ENCODE measurements around the gene ABCB9. TPM values are rescaled to one million over a fixed set of nuclear protein-coding genes. Genes with fewer than 3 reads are reported as not detected.

ABCB9 gene
- total and polyA plus RNA-seq, 2 experiments from 2014 or later, result 1.2 to 7.0 TPM

GRCh38 chr12:122889761-122890520, 76.3 kb downstream of the ABCB9 start:
- Histone ChIP-seq H2AFZ (no peak overlapping the region), H3K27ac (ENCODE audit: low read depth) (no peak overlapping the region), H3F3A (replicated peaks; ENCODE audit: low read depth) (peaks cover 15% of the 10 kb centered on the region), H3K4me1 (ENCODE audit: insufficient read depth) (peaks cover 41% of the 10 kb centered on the region), H3K79me2 (replicated peaks; ENCODE audit: insufficient read depth) (peaks cover 71% of the 10 kb centered on the region), H3K9me2 (ENCODE audit: insufficient read depth) (no peaks in the 10 kb centered on the region), H3K36me3 (ENCODE audit: insufficient read depth) (no peaks in the 10 kb centered on the region), H4K20me1 (replicated peaks; ENCODE audit: insufficient read depth) (peaks cover 15% of the 10 kb centered on the region), H3K4me3 (no peak overlapping the region), H3K4me2 (peak overlapping the region; percentile 54; the same call in 1 of the 2 replicates), H3K27me3 (ENCODE audit: insufficient read depth) (peaks cover 14% of the 10 kb centered on the region)
- no peaks in the 10 kb centered on the region for H3K9me3 Mint-ChIP-seq
- peaks cover 25% of the 10 kb centered on the region for H3K27me3 Mint-ChIP-seq (ENCODE audit: insufficient read depth, low read depth, poor library complexity)
- H3K27ac Mint-ChIP-seq, result no peak overlapping the region; the same call in 1 of the 2 replicates
- ATAC-seq (no peak), DNase-seq (ENCODE audit: low spot score) (no peak)
- no peak overlapping the region; the same call in 2 of the 3 replicates for H3K4me3 Mint-ChIP-seq
- no peaks in the 10 kb centered on the region for H3K36me3 Mint-ChIP-seq (ENCODE audit: low read depth)
- no peak for TF ChIP-seq CREB1 (CRISPR knock-in tag; IDR thresholded peaks at IDR 0.05; ENCODE audit: low read depth)
- TF ChIP-seq, protein P1, sequence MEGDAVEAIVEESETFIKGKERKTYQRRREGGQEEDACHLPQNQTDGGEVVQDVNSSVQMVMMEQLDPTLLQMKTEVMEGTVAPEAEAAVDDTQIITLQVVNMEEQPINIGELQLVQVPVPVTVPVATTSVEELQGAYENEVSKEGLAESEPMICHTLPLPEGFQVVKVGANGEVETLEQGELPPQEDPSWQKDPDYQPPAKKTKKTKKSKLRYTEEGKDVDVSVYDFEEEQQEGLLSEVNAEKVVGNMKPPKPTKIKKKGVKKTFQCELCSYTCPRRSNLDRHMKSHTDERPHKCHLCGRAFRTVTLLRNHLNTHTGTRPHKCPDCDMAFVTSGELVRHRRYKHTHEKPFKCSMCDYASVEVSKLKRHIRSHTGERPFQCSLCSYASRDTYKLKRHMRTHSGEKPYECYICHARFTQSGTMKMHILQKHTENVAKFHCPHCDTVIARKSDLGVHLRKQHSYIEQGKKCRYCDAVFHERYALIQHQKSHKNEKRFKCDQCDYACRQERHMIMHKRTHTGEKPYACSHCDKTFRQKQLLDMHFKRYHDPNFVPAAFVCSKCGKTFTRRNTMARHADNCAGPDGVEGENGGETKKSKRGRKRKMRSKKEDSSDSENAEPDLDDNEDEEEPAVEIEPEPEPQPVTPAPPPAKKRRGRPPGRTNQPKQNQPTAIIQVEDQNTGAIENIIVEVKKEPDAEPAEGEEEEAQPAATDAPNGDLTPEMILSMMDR (conservative IDR thresholded peaks at IDR 0.05; ENCODE audit: low read depth in 2 of 2), result 0 out of 4 replicates have a peak, but pooled peaks have one; percentile 12 to 17
- H3K4me1 Mint-ChIP-seq, result peaks cover 60% of the 10 kb centered on the region

DNA sequence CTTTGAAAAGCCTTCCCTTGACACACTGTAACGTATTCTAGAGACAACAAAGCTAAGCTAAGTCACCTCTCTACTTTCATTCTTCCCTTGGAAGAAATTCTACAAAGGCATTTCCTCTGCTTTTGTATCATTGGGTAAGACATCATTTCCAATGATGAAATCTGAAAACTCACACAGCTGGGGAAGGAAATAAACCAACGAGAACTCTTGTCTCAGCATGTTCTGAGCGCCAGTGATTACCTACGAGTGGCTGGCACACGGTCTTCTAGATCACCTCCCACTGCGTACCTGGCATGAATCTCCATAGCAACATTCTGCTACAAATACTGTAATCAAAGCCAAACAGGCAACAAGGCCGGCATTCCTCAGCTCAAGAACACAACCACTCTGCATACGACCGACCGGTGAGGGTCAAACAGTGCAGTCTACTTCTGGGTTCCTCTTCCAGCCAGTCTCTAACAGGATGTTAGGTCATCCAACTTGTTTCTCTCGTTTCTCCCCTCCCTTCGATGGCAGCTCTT, 78.0 kb downstream of the ABCB9 start:
- H3K36me3 ChIP-seq (ENCODE audit: insufficient read depth), result no peaks in the 10 kb centered on the region
- peaks cover 23% of the 10 kb centered on the region for H4K20me1 ChIP-seq (replicated peaks; ENCODE audit: insufficient read depth)
- no peaks in the 10 kb centered on the region for H3K36me3 Mint-ChIP-seq (ENCODE audit: low read depth)
- no peak overlapping the region for H3K27ac Mint-ChIP-seq
- H3K4me1 ChIP-seq (ENCODE audit: insufficient read depth), result peaks cover 29% of the 10 kb centered on the region
- ATAC-seq (peak; percentile 60), DNase-seq (ENCODE audit: low spot score) (peak; percentile 89)
- no peaks in the 10 kb centered on the region for H3K9me2 ChIP-seq (ENCODE audit: insufficient read depth)
- peaks cover 71% of the 10 kb centered on the region for H3K79me2 ChIP-seq (replicated peaks; ENCODE audit: insufficient read depth)
- H3K4me3 Mint-ChIP-seq, result no peak overlapping the region; the same call in 2 of the 3 replicates
- no peak overlapping the region for H2AFZ ChIP-seq
- H3K4me1 Mint-ChIP-seq, result peaks cover 49% of the 10 kb centered on the region
- no peaks in the 10 kb centered on the region for H3K27me3 ChIP-seq (ENCODE audit: insufficient read depth)
- H3K4me2 ChIP-seq, result peak overlapping the region; percentile 37; the same call in 1 of the 2 replicates
- no peak overlapping the region for H3K4me3 ChIP-seq
- no peaks in the 10 kb centered on the region for H3K9me3 Mint-ChIP-seq
- peaks cover 20% of the 10 kb centered on the region for H3K27me3 Mint-ChIP-seq (ENCODE audit: insufficient read depth, low read depth, poor library complexity)
- H3F3A ChIP-seq (replicated peaks; ENCODE audit: low read depth), result peaks cover 13% of the 10 kb centered on the region
- no peak overlapping the region for H3K27ac ChIP-seq (ENCODE audit: low read depth)
- TF ChIP-seq ZNF114 (CRISPR knock-in tag; IDR thresholded peaks at IDR 0.05) (no peak), ZNF331 (CRISPR knock-in tag; IDR thresholded peaks at IDR 0.05; ENCODE audit: low read depth) (no peak), POLR2AphosphoS5 (IDR thresholded peaks at IDR 0.05; ENCODE audit: low read depth) (no peak), EZH2 (IDR thresholded peaks at IDR 0.05; ENCODE audit: low read depth, unreplicated experiment) (no peak), EZH2phosphoT487 (IDR thresholded peaks at IDR 0.05; ENCODE audit: unreplicated experiment) (no peak), STAT1 (IDR thresholded peaks at IDR 0.05; ENCODE audit: unreplicated experiment) (no peak), NANOG (IDR thresholded peaks at IDR 0.05; ENCODE audit: borderline replicate concordance) (no peak)
- TF ChIP-seq, protein P2, sequence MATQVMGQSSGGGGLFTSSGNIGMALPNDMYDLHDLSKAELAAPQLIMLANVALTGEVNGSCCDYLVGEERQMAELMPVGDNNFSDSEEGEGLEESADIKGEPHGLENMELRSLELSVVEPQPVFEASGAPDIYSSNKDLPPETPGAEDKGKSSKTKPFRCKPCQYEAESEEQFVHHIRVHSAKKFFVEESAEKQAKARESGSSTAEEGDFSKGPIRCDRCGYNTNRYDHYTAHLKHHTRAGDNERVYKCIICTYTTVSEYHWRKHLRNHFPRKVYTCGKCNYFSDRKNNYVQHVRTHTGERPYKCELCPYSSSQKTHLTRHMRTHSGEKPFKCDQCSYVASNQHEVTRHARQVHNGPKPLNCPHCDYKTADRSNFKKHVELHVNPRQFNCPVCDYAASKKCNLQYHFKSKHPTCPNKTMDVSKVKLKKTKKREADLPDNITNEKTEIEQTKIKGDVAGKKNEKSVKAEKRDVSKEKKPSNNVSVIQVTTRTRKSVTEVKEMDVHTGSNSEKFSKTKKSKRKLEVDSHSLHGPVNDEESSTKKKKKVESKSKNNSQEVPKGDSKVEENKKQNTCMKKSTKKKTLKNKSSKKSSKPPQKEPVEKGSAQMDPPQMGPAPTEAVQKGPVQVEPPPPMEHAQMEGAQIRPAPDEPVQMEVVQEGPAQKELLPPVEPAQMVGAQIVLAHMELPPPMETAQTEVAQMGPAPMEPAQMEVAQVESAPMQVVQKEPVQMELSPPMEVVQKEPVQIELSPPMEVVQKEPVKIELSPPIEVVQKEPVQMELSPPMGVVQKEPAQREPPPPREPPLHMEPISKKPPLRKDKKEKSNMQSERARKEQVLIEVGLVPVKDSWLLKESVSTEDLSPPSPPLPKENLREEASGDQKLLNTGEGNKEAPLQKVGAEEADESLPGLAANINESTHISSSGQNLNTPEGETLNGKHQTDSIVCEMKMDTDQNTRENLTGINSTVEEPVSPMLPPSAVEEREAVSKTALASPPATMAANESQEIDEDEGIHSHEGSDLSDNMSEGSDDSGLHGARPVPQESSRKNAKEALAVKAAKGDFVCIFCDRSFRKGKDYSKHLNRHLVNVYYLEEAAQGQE (IDR thresholded peaks at IDR 0.05; ENCODE audit: unreplicated experiment), result no peak
- TF ChIP-seq, protein P3, sequence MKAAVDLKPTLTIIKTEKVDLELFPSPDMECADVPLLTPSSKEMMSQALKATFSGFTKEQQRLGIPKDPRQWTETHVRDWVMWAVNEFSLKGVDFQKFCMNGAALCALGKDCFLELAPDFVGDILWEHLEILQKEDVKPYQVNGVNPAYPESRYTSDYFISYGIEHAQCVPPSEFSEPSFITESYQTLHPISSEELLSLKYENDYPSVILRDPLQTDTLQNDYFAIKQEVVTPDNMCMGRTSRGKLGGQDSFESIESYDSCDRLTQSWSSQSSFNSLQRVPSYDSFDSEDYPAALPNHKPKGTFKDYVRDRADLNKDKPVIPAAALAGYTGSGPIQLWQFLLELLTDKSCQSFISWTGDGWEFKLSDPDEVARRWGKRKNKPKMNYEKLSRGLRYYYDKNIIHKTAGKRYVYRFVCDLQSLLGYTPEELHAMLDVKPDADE (IDR thresholded peaks at IDR 0.05), result no peak
